ENCODE data around the gene TFAP2B. TPM values are rescaled to one million over a fixed set of nuclear protein-coding genes. Genes with fewer than 3 reads are reported as not detected.

TFAP2B gene
- total RNA-seq = not detected in 2 replicates

GRCh38 chr6:50818673-50819072 is at the start of gene TFAP2B:
TFAP2B (plus strand) TSS chr6:50818871; CDS start chr6:50818892, 21 bp downstream.

Other genes starting within 250 kb of the TFAP2B start
- 0.25 and 0.26 TPM in 2 replicates for gene TFAP2D, start 105.3 kb upstream of the TFAP2B start, total RNA-seq

Measured in aortic smooth muscle cell (primary cell).